Activated CD8-positive, alpha-beta memory T cell treated with anti-CD3 and anti-CD28 coated beads, Interleukin-2, amount 10 ng/mL, durations not matched to agents 7 days and 5 days (primary cell): ENCODE results near the gene POLG. TPM values are rescaled to one million over a fixed set of nuclear protein-coding genes. Genes with fewer than 3 reads are reported as not detected.

Source experiments
- microRNA-seq: library from miRNA; unstranded; fragments of <30 nt; microRNA quantifications from one replicate; pipeline ENCODE4 v1.2.0, GENCODE V29; 2022
- total RNA-seq, 2 experiments: library from RNA; stranded (reverse); gene quantifications; one replicate each; pipeline ENCODE4 v1.2.3, GENCODE V29; 2021

The POLG gene
- total RNA-seq, 2 experiments from 2014 or later: 117 to 119 TPM

Small RNA genes within 50 kb of the gene (microRNA-seq; reads per million reads assigned to microRNA genes)
- gene MIR6766 (not detected), gene MIR9-3 (not detected)

Other genes starting within 250 kb of the POLG start
- 10 to 100 TPM; 53.3 to 58.1 TPM for gene ABHD2, start 246.4 kb downstream of the POLG start, total RNA-seq
- gene RLBP1, start 113.2 kb downstream of the POLG start, total RNA-seq: not detected
- 100 to 1,000 TPM; 206 to 236 TPM for gene FANCI, start 90.8 kb downstream of the POLG start, total RNA-seq
- not detected for gene RHCG, start 161.8 kb upstream of the POLG start, total RNA-seq
- gene TICRR, start 240.6 kb upstream of the POLG start, total RNA-seq: 10 to 100 TPM; 30.8 to 35.5 TPM